Amygdala (tissue), 56 donors: ENCODE data around the gene DES.
"Not testable (repeated sequence)": the region's sequence is repeated elsewhere in the genome, so short reads cannot be mapped to it uniquely, and the experiment has no call there.

Source experiments
- DNase-seq, 56 donors: peaks; one replicate each; lab custom pipeline; 2025; lab: John Stamatoyannopoulos, UW

The DES gene

GRCh38 chr2:219418155-219419011 is at the start of gene DES:
Gene DES, plus strand, starts transcription at chr2:219418377. Its CDS starts 86 bp downstream, at chr2:219418463.
- no peak for DNase-seq

- peak in 1 of 56 donors; percentile 4 for DNase-seq
Measured at GRCh38 chr2:219368690-219369191, 49.4 kb upstream of the DES start.

GRCh38 chr2:219369447-219369861 is 48.7 kb upstream of the DES start:
- DNase-seq = peak in 17 of 56 donors; percentile 2 to 49 (median 16)

- no peak for DNase-seq
Measured at GRCh38 chr2:219378163-219378851, 39.9 kb upstream of the DES start.

- no peak for DNase-seq
Measured at GRCh38 chr2:219380926-219381325, 37.3 kb upstream of the DES start.

GRCh38 chr2:219381448-219381847 is 36.7 kb upstream of the DES start:
- no peak for DNase-seq

- DNase-seq = no peak
Measured at GRCh38 chr2:219384083-219384713, 34.0 kb upstream of the DES start.

- no peak for DNase-seq
Measured at GRCh38 chr2:219384859-219385258, 33.3 kb upstream of the DES start.

GRCh38 chr2:219385958-219386520 is 32.1 kb upstream of the DES start:
- no peak for DNase-seq

- DNase-seq = no peak
Measured at GRCh38 chr2:219386532-219387280, 31.5 kb upstream of the DES start.

- peak in 44 of 56 donors; percentile 19 to 100 (median 99) for DNase-seq
Measured at GRCh38 chr2:219387306-219388120, 30.7 kb upstream of the DES start, which contains the start of gene DNPEP. Gene DNPEP, minus strand, starts transcription at chr2:219387912. Its CDS starts 118 bp downstream, at chr2:219387794.

- DNase-seq = peak; percentile 67 to 100 (median 99)
Measured at GRCh38 chr2:219388121-219388906, 29.9 kb upstream of the DES start.

- no peak for DNase-seq
Measured at GRCh38 chr2:219388907-219389156, 29.3 kb upstream of the DES start.

- no peak for DNase-seq
Measured at GRCh38 chr2:219392754-219393153, 25.4 kb upstream of the DES start.

- not testable (repeated sequence) for DNase-seq
Measured at GRCh38 chr2:219395056-219395455, 23.1 kb upstream of the DES start.

GRCh38 chr2:219395609-219396008 is 22.6 kb upstream of the DES start:
- DNase-seq = no peak

- no peak for DNase-seq
Measured at GRCh38 chr2:219396863-219397457, 21.2 kb upstream of the DES start.
